SK-N-MC (cell line): Measurements from ENCODE around the gene CA10.

ENCODE experiments used
- EZH2 ChIP-seq: fragments of 200-600 bp; sonication (generic); IDR thresholded peaks from one replicate; pipeline ENCODE4 v1.6.1; 2017; ENCODE audit warnings: antibody characterized with exemption
- FOXP2 ChIP-seq: optimal IDR thresholded peaks from 2 replicates; pipeline ENCODE3; 2011; ENCODE audit warnings: mild to moderate bottlenecking, moderate library complexity; ENCODE audit not compliant: insufficient read depth; ENCODE audit errors: extremely low read length, control extremely low read depth
- POLR2AphosphoS5 ChIP-seq: IDR thresholded peaks from 2 replicates; pipeline ENCODE4 v1.6.1; 2012; ENCODE audit warnings: mild to moderate bottlenecking, low read depth, low read length, borderline replicate concordance

GRCh38 chr17:51676691-51677487 lies 481.6 kb downstream of the CA10 start:
- TF ChIP-seq EZH2 (no peak), POLR2AphosphoS5 (no peak), FOXP2 (no peak)
